ENCODE data around the gene SLC9A3. TPM values are rescaled to one million over a fixed set of nuclear protein-coding genes. Genes with fewer than 3 reads are reported as not detected.

Gene SLC9A3
- total RNA-seq, 1 donor from 2014 or later = 1.6 TPM

DNA sequence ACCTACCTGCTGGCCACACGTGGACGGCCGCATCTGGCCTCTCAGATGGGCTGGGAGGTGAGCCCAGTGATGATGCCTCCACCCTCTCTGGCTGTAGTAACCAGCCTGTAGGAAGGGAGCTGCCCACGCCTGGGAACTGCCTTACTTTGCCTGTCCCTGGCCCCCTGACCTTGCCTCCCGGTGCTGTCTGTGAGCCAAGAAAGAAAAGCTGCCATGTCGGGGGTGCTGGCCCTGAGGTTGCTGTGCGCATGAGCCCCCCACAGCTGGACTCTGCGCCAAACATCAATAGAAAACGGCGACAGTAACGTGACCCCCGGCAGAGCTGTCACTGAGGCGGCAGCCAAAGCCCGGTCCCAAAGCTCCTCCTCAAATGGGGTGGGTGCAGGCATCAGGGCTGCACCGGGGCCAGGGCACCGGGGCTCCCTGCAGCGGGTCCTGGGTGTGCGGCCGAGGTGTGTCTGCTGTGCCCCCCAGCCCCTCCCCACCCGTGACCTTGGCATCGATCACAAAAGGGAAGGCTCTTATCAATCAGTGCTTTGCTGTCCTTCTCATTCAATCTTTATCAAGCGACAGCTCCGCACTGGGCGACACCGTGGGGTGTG, 15.3 kb upstream of the SLC9A3 start:
- H3K9me3 ChIP-seq (ENCODE audit: control insufficient read depth in 3 of 3, low read length in 3 of 3) = no peaks in the 10 kb centered on the region
- no peaks in the 10 kb centered on the region for H3K36me3 ChIP-seq (ENCODE audit: control insufficient read depth in 3 of 3, insufficient read depth in 3 of 3, low read length in 3 of 3)
- no peak overlapping the region for H3K27ac ChIP-seq (ENCODE audit: low read depth, low read length)
- H3K27me3 ChIP-seq (ENCODE audit: control insufficient read depth in 3 of 3, insufficient read depth in 3 of 3, low read length in 3 of 3) = peaks cover 46 to 73% (median 62%) of the 10 kb centered on the region in 3 donors
- H3K4me1 ChIP-seq (ENCODE audit: control insufficient read depth in 3 of 3, insufficient read depth in 3 of 3, low read length in 3 of 3) = peaks cover 0 to 5% (median 0%) of the 10 kb centered on the region in 3 donors
- no peak overlapping the region for H3K9ac ChIP-seq (ENCODE audit: low read depth in 1 of 3, low read length in 3 of 3)
- no peak overlapping the region for H3K4me3 ChIP-seq (ENCODE audit: low read length in 3 of 3)

GRCh38 chr5:538801-539468, 14.7 kb upstream of the SLC9A3 start:
- Histone ChIP-seq H3K36me3 (ENCODE audit: control insufficient read depth in 3 of 3, insufficient read depth in 3 of 3, low read length in 3 of 3) (no peaks in the 10 kb centered on the region), H3K9ac (ENCODE audit: low read depth in 1 of 3, low read length in 3 of 3) (no peak overlapping the region), H3K27me3 (ENCODE audit: control insufficient read depth in 3 of 3, insufficient read depth in 3 of 3, low read length in 3 of 3) (peaks cover 52 to 76% (median 68%) of the 10 kb centered on the region in 3 donors), H3K4me3 (ENCODE audit: low read length in 3 of 3) (no peak overlapping the region), H3K9me3 (ENCODE audit: control insufficient read depth in 3 of 3, low read length in 3 of 3) (no peaks in the 10 kb centered on the region), H3K27ac (ENCODE audit: low read depth, low read length) (no peak overlapping the region), H3K4me1 (ENCODE audit: control insufficient read depth in 3 of 3, insufficient read depth in 3 of 3, low read length in 3 of 3) (no peaks in the 10 kb centered on the region)

- Histone ChIP-seq H3K9me3 (ENCODE audit: control insufficient read depth in 3 of 3, low read length in 3 of 3) (no peaks in the 10 kb centered on the region), H3K9ac (ENCODE audit: low read depth in 1 of 3, low read length in 3 of 3) (no peak overlapping the region), H3K4me3 (ENCODE audit: low read length in 3 of 3) (no peak overlapping the region), H3K27ac (ENCODE audit: low read depth, low read length) (no peak overlapping the region), H3K36me3 (ENCODE audit: control insufficient read depth in 3 of 3, insufficient read depth in 3 of 3, low read length in 3 of 3) (no peaks in the 10 kb centered on the region), H3K27me3 (ENCODE audit: control insufficient read depth in 3 of 3, insufficient read depth in 3 of 3, low read length in 3 of 3) (peaks cover 58 to 82% (median 74%) of the 10 kb centered on the region in 3 donors), H3K4me1 (ENCODE audit: control insufficient read depth in 3 of 3, insufficient read depth in 3 of 3, low read length in 3 of 3) (no peaks in the 10 kb centered on the region)
Measured at GRCh38 chr5:538271-538771, 14.1 kb upstream of the SLC9A3 start.

DNA sequence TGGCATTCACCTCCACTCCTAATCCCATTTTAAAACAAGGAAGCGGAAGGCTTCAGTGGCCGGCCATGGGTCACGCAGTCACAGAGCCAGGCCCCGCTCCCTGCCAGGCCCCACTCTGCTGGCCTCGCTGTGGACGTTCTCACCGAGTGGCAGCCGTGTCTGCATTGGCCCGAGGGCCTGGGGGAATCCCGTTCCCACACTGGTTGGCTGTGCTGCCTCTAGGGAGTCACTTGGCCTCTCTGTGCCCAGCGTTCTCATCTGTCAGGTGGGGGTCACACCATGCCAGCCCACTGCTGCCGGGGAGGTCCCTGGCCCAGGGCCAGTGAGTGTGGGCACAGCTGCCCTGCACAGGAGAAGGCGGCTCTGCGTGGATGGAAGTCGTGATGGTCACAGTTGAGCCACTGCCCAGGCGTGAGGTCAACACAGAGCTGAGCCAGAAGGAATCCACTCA, 13.4 kb upstream of the SLC9A3 start:
- Histone ChIP-seq H3K27me3 (ENCODE audit: control insufficient read depth in 3 of 3, insufficient read depth in 3 of 3, low read length in 3 of 3) (peaks cover 65 to 86% (median 78%) of the 10 kb centered on the region in 3 donors), H3K9me3 (ENCODE audit: control insufficient read depth in 3 of 3, low read length in 3 of 3) (no peaks in the 10 kb centered on the region), H3K36me3 (ENCODE audit: control insufficient read depth in 3 of 3, insufficient read depth in 3 of 3, low read length in 3 of 3) (no peaks in the 10 kb centered on the region), H3K9ac (ENCODE audit: low read depth in 1 of 3, low read length in 3 of 3) (no peak overlapping the region), H3K4me3 (ENCODE audit: low read length in 3 of 3) (no peak overlapping the region), H3K27ac (ENCODE audit: low read depth, low read length) (no peak overlapping the region), H3K4me1 (ENCODE audit: control insufficient read depth in 3 of 3, insufficient read depth in 3 of 3, low read length in 3 of 3) (no peaks in the 10 kb centered on the region)

- H3K27me3 ChIP-seq (ENCODE audit: control insufficient read depth in 3 of 3, insufficient read depth in 3 of 3, low read length in 3 of 3) = peaks cover 71 to 86% (median 79%) of the 10 kb centered on the region in 3 donors
- H3K4me1 ChIP-seq (ENCODE audit: control insufficient read depth in 3 of 3, insufficient read depth in 3 of 3, low read length in 3 of 3) = no peaks in the 10 kb centered on the region
- H3K9me3 ChIP-seq (ENCODE audit: control insufficient read depth in 3 of 3, low read length in 3 of 3) = no peaks in the 10 kb centered on the region
- H3K9ac ChIP-seq (ENCODE audit: low read depth in 1 of 3, low read length in 3 of 3) = no peak overlapping the region
- no peak overlapping the region for H3K4me3 ChIP-seq (ENCODE audit: low read length in 3 of 3)
- H3K27ac ChIP-seq (ENCODE audit: low read depth, low read length) = no peak overlapping the region
- H3K36me3 ChIP-seq (ENCODE audit: control insufficient read depth in 3 of 3, insufficient read depth in 3 of 3, low read length in 3 of 3) = no peaks in the 10 kb centered on the region
Measured at GRCh38 chr5:537098-537497, 12.8 kb upstream of the SLC9A3 start.

DNA sequence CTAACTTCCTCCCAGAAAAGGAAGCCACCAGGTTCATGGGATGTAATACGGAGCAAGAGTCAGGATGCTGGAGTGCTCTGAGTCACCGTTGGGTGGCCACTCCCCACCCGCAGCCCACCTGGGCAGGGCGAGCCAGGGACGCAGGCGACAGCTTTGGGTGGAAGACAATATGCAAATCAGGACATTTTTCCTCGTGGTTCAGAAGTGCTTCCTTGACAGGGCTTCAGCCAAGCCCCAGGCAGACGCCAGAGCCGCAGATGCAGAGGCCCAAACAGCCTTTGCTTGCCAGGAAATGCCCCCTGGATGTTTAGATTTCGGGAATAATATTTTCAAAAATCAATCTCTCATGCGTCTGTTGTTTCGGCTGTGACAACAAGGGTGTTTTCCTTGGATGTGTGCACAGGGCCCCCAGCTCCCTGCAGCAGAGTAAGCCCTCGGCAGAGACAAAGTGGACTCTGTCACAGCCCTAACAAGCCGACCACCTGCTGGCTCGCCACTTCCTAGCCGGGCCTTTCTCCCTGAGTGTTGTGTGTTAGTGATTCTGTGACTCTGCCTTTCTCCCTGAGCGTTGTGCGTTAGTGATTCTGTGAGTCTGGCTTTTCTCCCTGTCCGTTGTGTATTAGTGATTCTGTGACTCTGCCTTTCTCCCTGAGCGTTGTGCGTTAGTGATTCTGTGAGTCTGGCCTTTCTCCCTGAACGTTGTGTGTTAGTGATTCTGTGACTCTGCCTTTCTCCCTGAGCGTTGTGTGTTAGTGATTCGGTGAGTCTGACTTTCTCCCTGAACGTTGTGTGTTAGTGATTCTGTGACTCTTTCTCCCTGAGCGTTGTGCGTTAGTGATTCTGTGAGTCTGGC, 11.8 kb upstream of the SLC9A3 start:
- Histone ChIP-seq H3K27me3 (ENCODE audit: control insufficient read depth in 3 of 3, insufficient read depth in 3 of 3, low read length in 3 of 3) (peaks cover 77 to 89% (median 85%) of the 10 kb centered on the region in 3 donors), H3K4me1 (ENCODE audit: control insufficient read depth in 3 of 3, insufficient read depth in 3 of 3, low read length in 3 of 3) (peaks cover 0 to 7% (median 0%) of the 10 kb centered on the region in 3 donors), H3K36me3 (ENCODE audit: control insufficient read depth in 3 of 3, insufficient read depth in 3 of 3, low read length in 3 of 3) (no peaks in the 10 kb centered on the region), H3K9me3 (ENCODE audit: control insufficient read depth in 3 of 3, low read length in 3 of 3) (no peaks in the 10 kb centered on the region), H3K9ac (ENCODE audit: low read depth in 1 of 3, low read length in 3 of 3) (no peak overlapping the region), H3K4me3 (ENCODE audit: low read length in 3 of 3) (no peak overlapping the region), H3K27ac (ENCODE audit: low read depth, low read length) (no peak overlapping the region)

DNA sequence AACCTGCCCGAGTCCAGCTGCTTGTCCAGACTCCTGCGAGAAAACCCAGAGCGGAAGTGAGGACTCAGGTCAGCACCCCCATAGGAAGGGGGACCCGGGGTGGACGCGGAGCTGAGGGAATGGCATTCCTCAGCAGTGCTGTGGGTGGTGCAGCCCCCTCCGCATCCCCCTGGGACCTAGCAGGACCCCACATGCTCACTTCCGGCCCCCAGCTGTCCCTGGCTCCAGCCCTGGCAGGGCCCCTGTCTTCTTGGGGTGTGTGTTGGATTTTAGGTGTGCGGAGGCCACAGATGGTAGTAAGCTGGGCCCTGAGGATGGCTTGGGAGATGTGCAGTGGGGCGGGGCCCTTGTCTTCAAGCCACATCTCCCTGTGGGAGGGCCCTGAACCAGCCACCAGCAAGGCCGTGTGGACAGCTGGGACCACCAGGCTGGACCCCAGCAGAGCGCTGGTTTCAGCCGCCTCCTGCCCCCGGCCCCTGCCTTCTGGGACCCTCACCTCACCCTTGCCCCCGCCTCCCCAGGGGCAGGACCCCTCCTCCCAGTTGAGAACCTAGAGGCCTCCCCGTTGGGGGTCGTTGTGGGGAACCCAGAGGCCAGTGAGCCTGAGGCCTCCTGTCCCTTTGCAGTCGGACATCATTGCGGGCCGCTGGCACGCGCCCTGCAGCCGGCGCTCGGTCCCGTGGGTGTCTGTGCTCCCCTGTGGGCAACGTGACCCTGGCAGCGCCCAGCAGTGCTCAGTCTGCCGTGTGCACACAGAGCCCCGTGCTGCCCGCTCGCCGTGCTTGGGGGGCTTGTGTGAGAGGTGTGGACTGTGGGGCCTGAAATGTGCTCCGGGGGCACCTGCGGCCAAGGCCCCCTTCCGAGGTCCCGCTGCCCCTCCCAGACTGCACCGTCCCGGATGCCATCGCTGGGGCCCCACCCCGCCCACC, 10.8 kb upstream of the SLC9A3 start:
- Histone ChIP-seq H3K27ac (ENCODE audit: low read depth, low read length) (no peak overlapping the region), H3K36me3 (ENCODE audit: control insufficient read depth in 3 of 3, insufficient read depth in 3 of 3, low read length in 3 of 3) (no peaks in the 10 kb centered on the region), H3K9ac (ENCODE audit: low read depth in 1 of 3, low read length in 3 of 3) (no peak overlapping the region), H3K27me3 (ENCODE audit: control insufficient read depth in 3 of 3, insufficient read depth in 3 of 3, low read length in 3 of 3) (peaks cover 78 to 88% (median 85%) of the 10 kb centered on the region in 3 donors), H3K4me1 (ENCODE audit: control insufficient read depth in 3 of 3, insufficient read depth in 3 of 3, low read length in 3 of 3) (peaks cover 0 to 10% (median 0%) of the 10 kb centered on the region in 3 donors), H3K4me3 (ENCODE audit: low read length in 3 of 3) (no peak overlapping the region), H3K9me3 (ENCODE audit: control insufficient read depth in 3 of 3, low read length in 3 of 3) (no peaks in the 10 kb centered on the region)

GRCh38 chr5:533955-534742, 9.9 kb upstream of the SLC9A3 start:
- peaks cover 76 to 83% (median 80%) of the 10 kb centered on the region in 3 donors for H3K27me3 ChIP-seq (ENCODE audit: control insufficient read depth in 3 of 3, insufficient read depth in 3 of 3, low read length in 3 of 3)
- no peak overlapping the region for H3K9ac ChIP-seq (ENCODE audit: low read depth in 1 of 3, low read length in 3 of 3)
- no peaks in the 10 kb centered on the region for H3K36me3 ChIP-seq (ENCODE audit: control insufficient read depth in 3 of 3, insufficient read depth in 3 of 3, low read length in 3 of 3)
- H3K4me3 ChIP-seq (ENCODE audit: low read length in 3 of 3) = no peak overlapping the region
- H3K4me1 ChIP-seq (ENCODE audit: control insufficient read depth in 3 of 3, insufficient read depth in 3 of 3, low read length in 3 of 3) = peaks cover 0 to 10% (median 0%) of the 10 kb centered on the region in 3 donors
- no peaks in the 10 kb centered on the region for H3K9me3 ChIP-seq (ENCODE audit: control insufficient read depth in 3 of 3, low read length in 3 of 3)
- no peak overlapping the region for H3K27ac ChIP-seq (ENCODE audit: low read depth, low read length)

Measured in skeletal muscle tissue (tissue), 4 donors.